COR-L47 (cell line): ENCODE measurements around the gene NRIP2.

Experiments
- DNase-seq: peaks from one replicate; lab custom pipeline; 2025; lab: John Stamatoyannopoulos, UW

The NRIP2 gene

DNA sequence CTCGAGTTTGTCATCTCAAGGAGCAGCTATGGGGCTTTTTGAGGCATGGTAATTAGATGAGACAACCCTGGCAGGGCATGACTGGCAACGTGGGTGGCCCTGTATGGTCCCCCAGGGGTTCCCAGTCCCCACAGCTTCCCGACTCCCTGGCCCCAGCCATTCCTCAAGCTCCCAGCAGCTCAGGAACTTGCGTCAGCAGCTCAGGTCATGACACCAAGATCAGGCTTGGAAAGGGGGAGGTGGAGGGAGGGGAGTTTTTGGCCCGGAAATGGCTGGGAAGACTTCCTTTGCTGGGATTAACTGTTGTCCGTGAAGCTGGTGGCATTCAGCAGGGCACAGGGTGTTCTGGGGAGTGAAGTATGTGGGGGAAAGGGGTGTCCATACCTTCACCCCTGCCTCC is 10.4 kb upstream of the NRIP2 start:
- no peak for DNase-seq

DNA sequence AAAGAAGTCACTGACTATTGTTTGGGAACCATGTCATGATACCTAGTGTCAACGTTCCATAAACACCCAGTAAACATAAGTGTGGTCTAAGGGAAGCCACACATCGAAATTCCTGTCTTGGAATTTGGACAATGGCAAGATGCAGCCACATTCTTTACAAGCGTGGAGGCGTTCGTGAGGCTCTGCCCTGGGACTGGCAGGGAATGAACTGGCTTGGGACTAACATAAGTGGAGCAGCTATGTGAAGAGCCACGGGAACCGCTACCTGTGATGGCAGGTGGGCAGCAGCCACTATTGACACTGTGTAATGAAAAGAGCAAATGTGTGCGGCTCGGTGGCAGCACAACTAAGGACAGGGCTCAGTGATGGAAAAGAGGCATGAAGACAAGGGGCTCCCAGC is 10.0 kb upstream of the NRIP2 start:
- no peak for DNase-seq

DNA sequence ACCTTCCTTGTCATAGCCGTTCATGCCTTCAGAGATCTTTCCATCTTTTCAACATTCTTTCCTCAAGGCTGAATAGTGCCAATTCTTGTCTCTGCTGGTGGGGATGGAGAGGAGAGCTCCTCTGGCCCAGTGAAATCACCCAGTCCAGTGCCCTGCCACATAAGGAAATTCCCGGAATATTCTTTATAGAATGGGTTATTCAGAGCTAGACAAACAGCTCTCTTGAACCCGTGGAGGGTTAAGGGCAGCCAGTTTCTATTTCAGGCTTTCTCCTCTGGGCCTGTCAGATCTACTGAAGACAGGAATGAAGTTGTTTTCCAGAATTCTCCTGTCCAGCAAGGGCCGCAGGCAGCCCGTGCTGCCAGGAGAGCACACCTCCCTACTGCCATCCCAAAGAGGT is 8.1 kb upstream of the NRIP2 start:
- no peak for DNase-seq

DNA sequence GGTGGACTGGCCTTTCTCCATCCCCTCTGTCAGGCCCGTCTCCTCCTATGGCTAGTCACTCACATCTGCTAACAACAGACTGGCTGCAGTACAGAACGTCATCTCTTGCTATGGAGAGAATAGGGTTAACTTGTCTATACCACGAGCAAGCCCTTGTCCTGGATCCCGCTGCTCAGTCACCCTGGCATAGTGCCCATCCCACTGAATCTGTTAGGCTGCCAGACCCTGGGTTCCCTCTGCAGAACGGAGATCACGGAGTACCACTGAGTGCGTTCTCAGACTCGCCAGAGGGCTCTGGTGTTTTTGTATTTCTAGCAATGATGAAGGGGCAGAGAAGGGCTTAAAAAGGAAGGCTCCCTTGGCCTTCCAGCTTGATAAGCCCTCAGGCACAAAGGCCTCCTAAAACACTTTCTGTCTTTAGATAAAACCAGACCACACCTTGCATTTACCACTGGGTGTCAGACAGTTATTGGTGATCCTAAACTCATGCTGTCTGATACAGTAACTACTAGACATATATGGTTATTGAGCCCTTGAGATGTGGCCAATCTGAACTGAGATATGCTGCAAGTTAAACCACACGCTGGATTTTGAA is 6.3 kb upstream of the NRIP2 start:
- DNase-seq = no peak

DNA sequence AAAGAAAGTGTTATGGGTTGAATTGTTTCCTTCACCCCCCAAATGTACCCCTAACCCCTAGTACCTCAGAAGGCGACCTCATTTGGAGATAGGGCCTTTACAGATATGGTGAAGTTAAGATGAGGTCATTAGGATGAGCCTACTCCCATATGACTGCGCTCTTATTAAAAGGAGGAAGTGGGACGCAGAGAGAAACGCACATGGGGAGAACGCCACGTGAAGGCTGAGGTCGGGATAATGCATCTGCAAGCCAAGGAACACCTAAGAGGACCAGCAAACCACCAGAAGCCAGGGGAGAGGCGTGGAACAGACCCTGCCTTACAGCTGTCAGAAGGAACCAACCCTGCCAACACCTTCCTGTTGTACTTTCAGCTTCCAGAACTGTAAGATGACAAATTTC is 1.7 kb upstream of the NRIP2 start:
- no peak for DNase-seq

DNA sequence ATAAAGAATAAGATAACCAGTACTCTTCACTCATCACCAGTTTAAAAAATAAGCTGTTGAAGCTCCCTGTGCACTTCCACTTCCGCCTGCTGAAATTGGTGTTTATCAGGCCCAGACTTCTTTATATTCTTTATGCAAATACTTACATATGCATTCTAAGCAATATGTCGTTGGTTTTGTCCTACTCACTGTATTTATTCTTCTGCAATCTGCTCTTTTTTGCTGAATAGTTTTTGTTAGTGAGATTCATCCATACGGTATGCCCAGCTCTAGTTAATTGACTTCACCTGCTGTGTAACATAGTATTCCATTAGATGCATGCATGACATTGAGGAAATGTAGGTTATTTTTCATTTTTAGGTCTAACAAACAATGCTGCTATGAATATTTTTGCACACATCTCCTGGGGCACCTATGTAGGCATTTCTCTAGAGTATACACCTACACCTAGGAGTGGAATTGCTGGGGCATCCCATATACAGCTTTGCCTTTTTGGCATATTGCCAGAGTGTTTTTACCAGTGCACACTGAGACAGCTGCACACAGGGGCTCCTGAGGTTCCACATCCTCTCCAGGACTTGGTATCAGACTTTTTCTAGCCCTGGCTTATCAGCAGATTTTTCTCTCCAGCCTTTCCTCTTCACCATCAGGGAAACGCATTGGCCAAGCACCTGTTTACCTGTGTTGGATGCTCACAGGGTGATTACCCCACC is 1.0 kb upstream of the NRIP2 start:
- DNase-seq = no peak

DNA sequence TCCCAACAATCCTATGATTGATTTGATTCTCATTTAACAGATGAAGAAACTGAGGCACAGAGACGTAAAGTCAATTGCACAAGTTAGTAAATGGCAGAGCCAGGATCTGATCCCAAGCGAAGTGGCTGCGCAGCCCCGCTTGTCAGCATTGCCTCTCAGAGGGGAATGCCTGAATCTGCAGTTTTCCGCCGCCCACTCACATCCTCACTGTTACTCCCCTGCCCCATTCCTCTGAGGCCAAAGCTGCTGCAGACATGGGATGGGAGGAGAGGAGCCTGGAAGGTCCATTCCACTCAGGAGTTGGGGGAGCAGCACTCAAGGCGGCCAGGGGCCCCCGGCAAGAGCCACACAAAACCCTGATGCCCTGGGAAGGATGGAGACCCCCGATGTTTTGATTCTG is 1.0 kb downstream of the NRIP2 start:
- no peak for DNase-seq

DNA sequence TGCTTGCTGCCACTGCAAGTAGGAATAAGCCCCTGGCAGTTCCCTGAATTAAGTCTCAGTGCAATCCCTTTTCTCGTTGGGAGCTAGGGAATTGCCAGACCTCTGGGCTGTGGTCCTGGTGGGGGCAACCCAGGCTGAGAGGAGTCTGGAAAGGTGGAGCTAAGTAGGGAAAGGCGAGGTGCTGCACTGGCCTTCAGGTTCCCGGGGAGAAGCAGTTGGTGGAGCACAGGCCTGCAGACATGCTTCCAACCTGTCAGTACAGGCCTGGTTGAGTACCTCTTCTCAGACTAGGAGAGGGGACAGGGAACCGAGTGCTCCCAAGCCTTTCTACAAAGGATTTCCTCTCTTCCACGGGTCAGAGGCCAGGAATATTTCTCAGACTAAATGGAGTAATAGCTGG is 1.5 kb downstream of the NRIP2 start:
- DNase-seq = no peak

DNA sequence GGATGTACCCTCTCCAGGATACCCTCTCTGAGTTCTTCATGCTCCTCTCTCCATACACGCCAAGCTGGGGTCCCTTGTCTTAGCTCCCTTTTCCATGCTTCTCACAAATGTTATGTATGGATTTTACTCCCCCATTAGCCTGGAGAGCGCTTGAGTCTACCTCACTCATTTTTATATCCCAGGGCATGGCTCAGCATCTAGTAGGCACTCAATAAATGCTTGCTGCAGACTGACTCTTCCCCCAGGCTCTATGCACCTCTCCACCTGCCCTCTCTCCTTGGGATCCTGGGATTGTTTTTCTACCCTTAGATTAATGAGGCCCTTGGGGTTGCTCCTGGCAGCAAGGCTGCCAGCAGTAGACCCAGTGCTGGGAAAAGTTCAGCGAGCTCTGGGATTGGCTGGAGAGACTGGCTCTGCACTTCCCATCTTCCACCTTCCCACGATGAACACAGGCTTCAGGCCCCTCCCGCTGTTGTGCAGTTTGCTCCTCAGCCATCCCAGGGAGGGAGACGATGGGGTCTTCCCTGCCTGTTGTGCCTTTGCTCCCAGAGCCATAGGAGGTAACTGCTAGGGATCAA is 2.2 kb downstream of the NRIP2 start:
- DNase-seq = no peak

DNA sequence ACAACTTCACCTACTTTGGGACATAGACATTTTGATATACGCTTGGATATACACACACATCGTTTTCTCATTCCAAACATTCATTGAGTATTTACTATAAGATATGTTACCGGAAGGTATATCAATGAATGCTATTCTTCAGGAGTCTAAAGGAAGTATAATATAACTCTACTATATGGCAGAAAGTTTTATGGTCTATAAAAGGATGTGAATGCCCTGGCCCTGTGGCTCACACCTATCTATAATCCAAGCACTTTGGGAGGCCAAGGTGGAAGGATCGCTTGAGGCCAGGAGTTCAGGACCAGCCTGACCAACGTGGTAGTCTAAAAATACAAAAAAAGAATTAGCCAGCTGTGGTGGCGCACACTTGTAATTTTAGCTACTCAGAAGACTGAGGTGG is 5.6 kb downstream of the NRIP2 start:
- DNase-seq = no peak

DNA sequence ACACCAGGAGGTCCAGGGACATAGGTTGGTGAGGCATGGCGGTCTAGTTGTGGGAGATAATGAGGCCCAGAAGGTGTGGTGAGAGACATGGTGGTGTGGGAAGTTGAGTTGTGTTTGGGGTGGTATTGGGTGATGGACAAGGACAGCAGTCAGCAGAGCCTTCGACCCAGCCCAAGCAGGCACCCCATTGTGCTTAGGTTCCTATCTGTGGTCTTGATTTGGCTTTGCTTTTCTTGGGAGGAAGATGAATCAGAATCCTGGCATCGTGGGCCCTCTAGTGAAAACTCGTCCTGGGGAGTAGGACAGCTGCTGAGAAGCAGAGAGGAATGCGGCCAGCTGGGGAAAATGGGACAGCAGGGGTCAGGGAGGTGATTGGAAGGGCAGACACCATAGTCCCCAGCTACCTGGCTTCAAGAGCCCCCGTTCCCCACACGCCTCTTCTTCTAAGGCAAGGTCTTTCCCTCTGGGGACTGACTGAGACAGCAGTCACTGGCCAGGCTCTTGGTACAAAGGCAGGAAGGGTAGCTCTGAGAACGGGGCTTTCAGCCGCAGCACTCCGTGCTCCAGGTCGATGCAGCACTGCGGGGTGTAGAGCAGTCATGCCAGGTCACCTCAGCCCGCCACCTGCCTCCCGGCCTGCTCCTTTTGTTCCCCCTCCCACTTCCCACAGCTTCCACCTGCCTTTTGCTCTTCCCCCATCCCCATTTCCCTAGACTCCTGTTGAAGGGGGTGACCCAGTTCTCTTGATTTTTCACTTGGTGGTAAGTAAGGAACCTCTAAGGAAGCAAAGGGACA is 7.9 kb downstream of the NRIP2 start:
- no peak for DNase-seq

DNA sequence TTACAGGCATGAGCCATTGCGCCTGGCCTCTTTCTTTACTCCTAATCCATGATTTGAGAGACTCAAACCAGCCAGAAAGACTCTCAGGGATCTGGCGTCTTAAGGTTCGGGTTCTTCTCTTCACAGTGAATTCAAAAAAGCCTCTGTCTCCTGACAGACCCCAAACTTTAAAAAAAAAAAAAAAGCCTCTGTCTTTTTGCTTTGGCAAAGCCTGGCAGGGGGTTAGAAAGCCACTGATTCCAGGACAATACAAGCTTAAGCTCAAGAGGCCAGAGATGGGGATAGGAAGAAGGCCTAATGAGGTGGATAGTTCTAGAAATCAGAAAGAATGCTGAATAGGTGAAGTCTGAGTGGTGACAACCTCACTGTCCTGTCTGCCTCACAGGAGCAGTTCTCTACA is 8.8 kb downstream of the NRIP2 start:
- no peak for DNase-seq

DNA sequence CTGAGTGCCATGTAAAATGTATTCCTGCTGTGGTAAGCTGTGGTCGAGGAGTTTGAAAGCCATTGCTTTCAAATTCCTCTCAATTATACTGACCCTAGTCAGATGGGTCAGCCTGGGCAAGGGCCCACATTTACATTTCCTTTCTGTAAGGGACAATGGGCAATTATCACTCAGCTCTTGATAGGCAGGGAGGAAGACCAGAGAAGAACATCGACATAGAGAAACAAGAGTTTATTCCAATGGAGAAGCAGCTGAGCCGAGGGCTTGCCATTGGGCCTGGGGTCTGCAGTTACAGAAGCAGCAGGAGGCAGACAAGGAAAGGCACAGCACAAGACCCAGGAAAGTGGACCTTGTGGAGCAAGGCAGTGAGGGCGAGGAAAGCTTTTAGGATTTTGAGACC is 9.7 kb downstream of the NRIP2 start:
- no peak for DNase-seq

DNA sequence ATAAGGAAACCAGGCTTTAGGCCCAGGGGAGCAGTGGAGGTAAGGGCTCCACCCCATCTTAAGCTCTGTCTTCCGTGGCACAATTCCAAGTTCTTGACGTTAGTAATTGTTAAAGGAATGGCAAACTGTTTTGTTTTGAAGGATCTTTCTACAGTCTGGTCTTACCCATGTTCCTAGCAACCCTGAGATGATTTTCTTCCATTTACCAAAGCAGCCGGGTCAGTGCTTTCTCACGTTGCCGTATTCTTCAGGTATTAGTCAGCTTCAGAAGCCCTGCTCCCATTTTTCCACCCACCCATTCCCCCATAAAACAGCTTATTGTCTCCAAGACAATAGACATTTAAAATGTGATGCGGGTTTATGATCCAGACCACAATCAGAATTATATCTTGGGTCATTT is 10.3 kb downstream of the NRIP2 start:
- DNase-seq = no peak

DNA sequence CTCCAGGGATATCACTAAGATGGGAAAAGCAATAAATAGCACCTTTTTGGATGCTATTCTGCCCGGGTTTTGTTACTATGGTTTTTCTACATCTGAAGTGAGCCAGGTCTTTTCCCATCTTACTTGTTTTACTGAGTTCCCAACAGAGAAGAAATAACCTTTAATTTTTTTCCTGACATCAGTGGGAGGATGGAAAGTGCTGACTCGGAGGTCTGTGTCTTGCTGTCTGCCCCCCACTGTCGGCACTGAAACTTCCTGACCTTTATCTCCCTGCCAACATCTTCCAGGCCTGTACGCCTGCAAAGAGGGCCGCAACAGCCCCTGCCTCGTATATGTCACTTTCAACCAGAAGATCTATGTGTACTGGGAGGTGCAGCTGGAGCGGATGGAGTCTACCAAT is 11.4 kb downstream of the NRIP2 start:
- DNase-seq = no peak

DNA sequence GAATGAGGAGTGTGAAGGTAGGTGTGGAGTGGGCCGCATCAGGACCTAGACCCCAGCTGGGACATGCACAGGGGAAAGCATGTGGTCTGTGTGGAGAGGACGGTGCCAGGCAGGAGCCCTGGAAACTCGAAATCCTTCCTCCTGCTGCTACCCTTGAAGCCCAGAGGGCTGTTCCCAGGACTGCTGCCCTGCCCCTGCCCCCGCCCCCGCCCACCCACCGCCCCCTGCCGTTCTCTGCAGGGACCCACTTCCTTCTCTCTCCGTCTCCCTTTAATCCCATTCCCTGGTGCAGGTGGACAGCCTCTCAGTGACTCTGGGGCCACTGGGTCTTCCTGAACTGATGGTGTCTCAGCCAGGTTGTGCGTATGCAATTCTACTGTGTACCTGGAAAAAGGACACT is 14.4 kb downstream of the NRIP2 start:
- no peak for DNase-seq

DNA sequence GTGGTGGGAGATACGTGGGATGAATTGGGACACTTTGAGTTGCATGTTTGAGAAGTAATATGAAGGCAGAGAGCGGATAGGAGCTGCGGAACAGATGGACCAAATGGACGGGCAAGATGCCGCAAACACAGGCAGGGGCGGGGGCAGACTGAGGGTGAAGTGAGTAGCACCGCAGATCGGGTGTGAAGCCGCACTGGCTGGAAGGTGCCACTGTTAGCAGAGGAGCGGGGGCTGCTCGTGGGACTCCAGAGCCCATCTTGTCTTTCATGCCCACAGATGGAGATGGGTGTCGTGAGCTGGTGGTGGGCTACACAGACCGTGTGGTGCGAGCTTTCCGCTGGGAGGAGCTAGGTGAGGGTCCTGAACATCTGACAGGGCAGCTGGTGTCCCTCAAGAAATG is 15.0 kb downstream of the NRIP2 start:
- DNase-seq = no peak

DNA sequence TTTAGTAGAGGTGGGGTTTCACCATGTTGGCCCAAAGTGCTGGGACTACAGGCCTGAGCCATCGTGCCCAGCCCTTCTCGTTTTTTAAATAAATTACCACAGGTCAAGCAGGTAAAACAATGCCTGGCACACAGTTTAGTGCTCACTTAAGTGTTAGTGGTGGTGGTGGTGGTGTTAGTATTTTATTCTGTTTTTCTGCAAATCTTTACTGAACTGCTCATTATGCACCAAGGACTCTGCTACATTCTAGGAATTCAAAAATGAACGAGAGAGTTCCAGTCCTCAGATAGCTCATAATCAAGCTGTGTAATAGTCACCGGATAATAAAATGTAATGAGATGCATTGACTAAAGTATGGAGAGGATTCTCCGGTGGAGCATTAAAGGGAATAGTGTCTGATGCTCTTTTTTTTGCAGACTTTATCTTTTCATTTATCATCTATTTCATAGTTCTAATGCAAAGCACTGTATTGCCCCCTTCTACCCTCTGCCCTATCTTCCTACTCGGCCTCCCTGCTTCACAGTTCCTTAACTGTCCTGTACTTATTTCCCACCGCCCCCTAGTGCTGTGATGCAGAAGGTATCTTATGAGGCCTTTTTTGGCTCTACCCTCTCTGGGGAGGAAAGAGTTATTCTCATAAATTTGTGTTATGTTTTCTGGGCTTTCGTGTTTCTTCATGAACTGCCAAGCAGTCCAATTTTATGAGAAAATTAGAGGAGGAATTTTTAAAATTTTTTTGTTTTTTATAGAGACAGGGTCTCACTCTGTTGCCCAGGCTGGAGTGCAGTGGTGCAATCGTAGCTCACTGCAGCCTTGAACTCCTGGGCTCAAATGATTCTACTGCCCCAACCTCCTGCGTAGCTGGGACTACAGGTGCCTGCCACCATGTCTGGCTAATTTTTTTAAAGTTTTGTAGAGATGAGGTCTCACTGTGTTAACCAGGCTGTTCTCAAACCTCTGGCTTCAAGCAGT is 21.3 kb downstream of the NRIP2 start:
- DNase-seq = peak; percentile 51

DNA sequence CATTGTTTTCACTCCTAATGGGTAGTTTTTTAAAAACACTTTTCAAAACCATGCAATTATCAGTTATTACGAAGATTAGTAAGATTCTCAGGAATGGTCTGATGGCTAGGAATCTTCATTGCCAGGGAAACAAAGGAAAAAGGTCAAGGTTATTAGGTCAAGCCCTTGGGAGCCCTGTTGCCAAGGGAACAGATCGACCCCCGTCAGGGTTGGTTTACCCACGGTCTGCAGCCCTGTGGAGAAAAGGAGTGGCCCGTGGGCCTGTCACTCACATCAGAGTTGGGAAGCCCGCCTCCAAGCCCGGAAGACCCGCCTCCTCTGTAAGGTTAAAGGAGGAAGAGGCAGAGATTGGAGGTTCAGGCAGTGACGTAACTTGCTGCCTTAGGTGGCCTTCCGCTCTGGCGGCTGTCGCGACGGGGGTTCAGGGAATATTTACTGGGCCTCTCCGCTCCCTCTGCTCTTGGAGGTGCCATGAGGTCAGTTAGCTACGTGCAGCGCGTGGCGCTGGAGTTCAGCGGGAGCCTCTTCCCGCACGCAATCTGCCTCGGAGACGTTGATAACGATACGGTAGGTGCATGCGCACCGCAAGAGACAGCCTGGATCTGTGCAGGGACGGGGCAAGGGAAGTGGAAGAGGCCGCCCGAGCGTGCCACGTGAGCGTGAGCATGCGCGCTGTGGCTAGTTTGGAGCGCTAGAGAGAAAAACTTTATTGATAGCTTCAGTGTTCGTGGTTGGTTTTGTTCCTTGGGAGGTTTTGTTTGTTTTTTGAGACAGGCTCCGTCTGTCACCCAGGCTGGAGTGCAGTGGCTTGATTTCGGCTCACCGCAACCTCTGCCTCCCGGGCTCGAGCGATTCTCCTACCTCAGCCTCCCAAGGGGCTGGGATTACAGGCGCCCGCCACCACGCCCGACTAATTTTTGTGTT is 22.3 kb downstream of the NRIP2 start, which contains the start of gene ITFG2:
Gene ITFG2 (plus strand): TSS at position 379 of the 924 bp plus-strand sequence. CDS start 93 bp downstream, at position 472.
- peak; percentile 95 for DNase-seq

DNA sequence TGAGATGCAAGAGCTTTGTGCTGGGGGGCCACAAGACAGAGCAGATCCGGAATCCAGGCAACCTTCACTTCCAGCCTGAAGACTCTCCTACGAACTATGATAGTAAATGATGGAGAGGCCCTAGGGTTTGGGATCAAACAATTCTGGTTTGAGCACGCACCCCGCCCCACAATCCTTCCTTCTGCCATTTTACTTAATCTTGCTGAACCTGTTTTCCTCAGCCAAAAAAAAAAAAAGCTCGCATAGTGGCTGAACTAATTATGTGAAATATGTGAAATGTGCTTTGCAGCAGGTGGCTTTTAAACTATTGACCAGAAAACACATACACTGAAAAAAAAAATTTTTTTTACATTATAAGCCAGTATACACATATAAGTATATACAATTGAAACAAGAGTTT is 23.0 kb downstream of the NRIP2 start:
- no peak for DNase-seq

DNA sequence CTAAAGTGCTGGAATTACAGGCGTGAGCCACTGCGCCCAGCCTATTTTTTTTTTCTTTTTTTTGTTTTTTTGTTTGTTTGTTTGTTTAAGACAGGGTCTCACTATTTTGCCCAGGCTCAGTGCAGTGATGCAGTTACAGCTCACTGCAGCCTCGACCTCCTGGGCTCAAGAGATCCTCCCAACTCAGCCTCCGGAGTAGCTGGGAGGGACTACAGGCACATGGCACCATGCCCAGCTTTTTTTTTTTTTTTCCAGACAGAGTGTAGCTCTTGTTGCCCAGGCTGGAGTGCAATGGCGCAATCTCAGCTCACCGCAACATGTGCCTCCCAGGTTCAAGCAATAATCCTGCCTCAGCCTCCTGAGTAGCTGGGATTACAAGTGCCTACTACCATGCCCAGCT is 28.1 kb downstream of the NRIP2 start:
- no peak for DNase-seq
